GM21737 (cell line): ENCODE results near the gene BCAP31.

Source experiments
- ATAC-seq: cut with Tn5 transposase; IDR thresholded peaks from one replicate; pipeline ENCODE4 v1.9.1; 2021; ENCODE audit warnings: mild to moderate bottlenecking, moderate library complexity; ENCODE audit not compliant: unreplicated experiment

The BCAP31 gene

GRCh38 chrX:153657161-153657560 lies 67.0 kb downstream of the BCAP31 start:
- ATAC-seq, result no peak

GRCh38 chrX:153653556-153653955 lies 70.6 kb downstream of the BCAP31 start:
- no peak for ATAC-seq

DNA sequence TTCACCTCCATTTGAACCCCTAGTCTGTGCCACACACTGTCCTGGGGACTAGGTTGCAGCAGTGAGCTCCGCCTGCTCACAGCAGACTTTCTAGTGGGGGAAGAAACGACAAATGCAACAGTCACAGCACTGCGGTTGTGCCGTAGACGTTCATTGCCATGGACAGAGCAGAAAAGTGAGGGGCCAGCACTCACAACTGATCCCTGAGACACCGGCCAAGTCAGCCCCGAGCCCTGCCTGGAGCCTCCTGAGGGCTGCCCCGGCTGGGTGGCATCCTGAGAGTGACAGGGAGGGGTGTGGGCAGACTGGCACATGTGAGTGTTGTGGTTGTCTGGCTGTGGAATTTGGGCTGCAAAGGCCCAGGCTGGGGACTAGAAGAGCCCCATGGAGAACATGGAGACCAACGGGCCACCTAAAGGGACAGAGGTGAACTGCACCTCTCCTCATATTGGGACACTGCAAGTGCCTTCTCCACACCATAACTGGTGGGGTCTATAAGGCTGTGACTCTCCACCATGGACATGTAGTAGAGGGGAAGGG lies 72.6 kb downstream of the BCAP31 start:
- no peak for ATAC-seq

GRCh38 chrX:153650959-153651358 lies 73.2 kb downstream of the BCAP31 start:
- ATAC-seq, result no peak
